ENCODE data around the gene FSTL5. TPM values are rescaled to one million over a fixed set of nuclear protein-coding genes. Genes with fewer than 3 reads are reported as not detected.

FSTL5 gene
- total and polyA plus RNA-seq, 10 of the 15 experiments (the other 5 are each of a cell fraction or from before 2014, with no cell fraction given), result 0.04 to 2.4 (median 0.08) TPM; not detected in 4

DNA sequence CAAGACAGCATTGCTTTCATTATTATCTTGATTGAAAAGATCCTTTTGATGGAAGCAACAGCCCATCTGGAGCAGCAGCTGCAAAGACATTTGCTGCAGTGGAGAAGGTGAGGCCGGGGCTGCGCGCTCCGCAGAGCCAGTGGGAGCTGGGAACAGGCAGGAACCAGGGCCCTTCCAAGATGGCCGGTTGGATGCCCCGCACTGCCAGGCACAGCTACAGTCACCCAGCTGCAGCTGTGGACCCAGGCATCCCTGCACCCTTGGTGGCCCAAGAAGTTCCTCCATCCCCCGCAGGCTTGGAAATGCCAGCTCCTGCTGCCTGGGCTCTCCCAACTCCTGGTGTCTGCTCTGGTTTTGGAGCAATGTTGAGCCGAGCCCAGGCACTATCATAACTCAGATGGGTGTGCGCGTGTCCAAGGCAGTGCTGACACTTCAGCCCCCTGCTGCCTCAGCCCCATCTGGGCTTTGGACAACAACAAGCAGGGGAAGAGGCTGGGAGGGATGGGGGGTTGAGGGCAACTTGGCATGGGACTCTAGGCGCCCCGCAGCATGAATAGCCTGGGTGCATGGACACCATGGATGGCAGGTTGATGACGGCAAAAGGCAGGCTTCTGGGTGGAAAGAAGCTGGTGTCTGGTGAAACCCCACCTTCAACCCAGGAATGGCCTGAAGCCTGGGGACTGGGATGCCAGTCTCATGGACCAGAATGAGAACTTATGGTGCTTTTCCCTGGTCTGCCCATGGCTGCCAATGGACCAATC lies 371.8 kb downstream of the FSTL5 start:
- POLR2A ChIA-PET, result no interaction called here
- no TSS peak for BruUV-seq (replicated peaks)
- Histone ChIP-seq H3K79me2 (ENCODE audit: control insufficient read depth, insufficient read depth, low read length) (no peaks in the 10 kb centered on the region), H4K20me1 (ENCODE audit: control insufficient read depth, insufficient read depth) (no peaks in the 10 kb centered on the region), H3K4me3 (no peak overlapping the region), H3K27me3 (replicated peaks in 1 of 2; ENCODE audit: control insufficient read depth in 2 of 2, insufficient read depth in 2 of 2, low read length in 1 of 2) (no peaks in the 10 kb centered on the region; a peak in 1 of 4 replicates), H3K4me1 (ENCODE audit: control insufficient read depth, insufficient read depth, low read length) (no peaks in the 10 kb centered on the region), H3K9me3 (replicated peaks; ENCODE audit: control insufficient read depth, insufficient read depth, low read length) (no peaks in the 10 kb centered on the region), H3K4me2 (ENCODE audit: control insufficient read depth, insufficient read depth) (no peak overlapping the region), H3K27ac (ENCODE audit: control insufficient read depth, insufficient read depth) (no peak overlapping the region), H3K9ac (ENCODE audit: control insufficient read depth, insufficient read depth, low read length) (no peak overlapping the region), H2AFZ (ENCODE audit: control insufficient read depth, low read depth, low read length) (no peak overlapping the region), H3K36me3 (ENCODE audit: control insufficient read depth in 2 of 2, insufficient read depth in 2 of 2, low read length in 1 of 2) (no peaks in the 10 kb centered on the region)
- no peak for FAIRE-seq
- intact Hi-C loops (cut with micrococcal nuclease; ENCODE audit: unreplicated experiment) (no loop called here), in situ Hi-C loops (cut with MboI) (no loop called here)
- SMC1A ChIA-PET (ENCODE audit: uncharacterized antibody, unreplicated experiment), result no interaction called here
- ATAC-seq, result no peak
- RAD21 ChIA-PET (ENCODE audit: unreplicated experiment), result no interaction called here
- TF ChIP-seq KAT2A (conservative IDR thresholded peaks at IDR 0.05; ENCODE audit: control insufficient read depth, low read depth, low read length), result no peak
- no peak for TF ChIP-seq HDGF (IDR thresholded peaks at IDR 0.05)
- TF ChIP-seq MTA3 (IDR thresholded peaks at IDR 0.05; ENCODE audit: borderline replicate concordance, low read length), result no peak
- TF ChIP-seq SMC3 (IDR thresholded peaks at IDR 0.05; ENCODE audit: borderline replicate concordance, low read length), result no peak
- TF ChIP-seq, protein P1, sequence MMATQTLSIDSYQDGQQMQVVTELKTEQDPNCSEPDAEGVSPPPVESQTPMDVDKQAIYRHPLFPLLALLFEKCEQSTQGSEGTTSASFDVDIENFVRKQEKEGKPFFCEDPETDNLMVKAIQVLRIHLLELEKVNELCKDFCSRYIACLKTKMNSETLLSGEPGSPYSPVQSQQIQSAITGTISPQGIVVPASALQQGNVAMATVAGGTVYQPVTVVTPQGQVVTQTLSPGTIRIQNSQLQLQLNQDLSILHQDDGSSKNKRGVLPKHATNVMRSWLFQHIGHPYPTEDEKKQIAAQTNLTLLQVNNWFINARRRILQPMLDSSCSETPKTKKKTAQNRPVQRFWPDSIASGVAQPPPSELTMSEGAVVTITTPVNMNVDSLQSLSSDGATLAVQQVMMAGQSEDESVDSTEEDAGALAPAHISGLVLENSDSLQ (IDR thresholded peaks at IDR 0.05), result no peak
- no peak for TF ChIP-seq TARDBP (IDR thresholded peaks at IDR 0.05; ENCODE audit: borderline replicate concordance)
- TF ChIP-seq TCF7 (IDR thresholded peaks at IDR 0.05; ENCODE audit: borderline replicate concordance), result no peak
- no peak for TF ChIP-seq NFXL1 (IDR thresholded peaks at IDR 0.05; ENCODE audit: borderline replicate concordance)
- TF ChIP-seq SPI1 (IDR thresholded peaks at IDR 0.05; ENCODE audit: borderline replicate concordance, insufficient read depth, low read depth, low read length), result no peak
- no peak for TF ChIP-seq NFYA (IDR thresholded peaks at IDR 0.05; ENCODE audit: borderline replicate concordance, low read depth, low read length)
- TF ChIP-seq, protein P2, sequence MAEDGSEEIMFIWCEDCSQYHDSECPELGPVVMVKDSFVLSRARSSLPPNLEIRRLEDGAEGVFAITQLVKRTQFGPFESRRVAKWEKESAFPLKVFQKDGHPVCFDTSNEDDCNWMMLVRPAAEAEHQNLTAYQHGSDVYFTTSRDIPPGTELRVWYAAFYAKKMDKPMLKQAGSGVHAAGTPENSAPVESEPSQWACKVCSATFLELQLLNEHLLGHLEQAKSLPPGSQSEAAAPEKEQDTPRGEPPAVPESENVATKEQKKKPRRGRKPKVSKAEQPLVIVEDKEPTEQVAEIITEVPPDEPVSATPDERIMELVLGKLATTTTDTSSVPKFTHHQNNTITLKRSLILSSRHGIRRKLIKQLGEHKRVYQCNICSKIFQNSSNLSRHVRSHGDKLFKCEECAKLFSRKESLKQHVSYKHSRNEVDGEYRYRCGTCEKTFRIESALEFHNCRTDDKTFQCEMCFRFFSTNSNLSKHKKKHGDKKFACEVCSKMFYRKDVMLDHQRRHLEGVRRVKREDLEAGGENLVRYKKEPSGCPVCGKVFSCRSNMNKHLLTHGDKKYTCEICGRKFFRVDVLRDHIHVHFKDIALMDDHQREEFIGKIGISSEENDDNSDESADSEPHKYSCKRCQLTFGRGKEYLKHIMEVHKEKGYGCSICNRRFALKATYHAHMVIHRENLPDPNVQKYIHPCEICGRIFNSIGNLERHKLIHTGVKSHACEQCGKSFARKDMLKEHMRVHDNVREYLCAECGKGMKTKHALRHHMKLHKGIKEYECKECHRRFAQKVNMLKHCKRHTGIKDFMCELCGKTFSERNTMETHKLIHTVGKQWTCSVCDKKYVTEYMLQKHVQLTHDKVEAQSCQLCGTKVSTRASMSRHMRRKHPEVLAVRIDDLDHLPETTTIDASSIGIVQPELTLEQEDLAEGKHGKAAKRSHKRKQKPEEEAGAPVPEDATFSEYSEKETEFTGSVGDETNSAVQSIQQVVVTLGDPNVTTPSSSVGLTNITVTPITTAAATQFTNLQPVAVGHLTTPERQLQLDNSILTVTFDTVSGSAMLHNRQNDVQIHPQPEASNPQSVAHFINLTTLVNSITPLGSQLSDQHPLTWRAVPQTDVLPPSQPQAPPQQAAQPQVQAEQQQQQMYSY (CRISPR knock-in tag; IDR thresholded peaks at IDR 0.05), result no peak
- TF ChIP-seq SIN3A (IDR thresholded peaks at IDR 0.05; ENCODE audit: low read depth, low read length), result no peak
- TF ChIP-seq, protein P3, sequence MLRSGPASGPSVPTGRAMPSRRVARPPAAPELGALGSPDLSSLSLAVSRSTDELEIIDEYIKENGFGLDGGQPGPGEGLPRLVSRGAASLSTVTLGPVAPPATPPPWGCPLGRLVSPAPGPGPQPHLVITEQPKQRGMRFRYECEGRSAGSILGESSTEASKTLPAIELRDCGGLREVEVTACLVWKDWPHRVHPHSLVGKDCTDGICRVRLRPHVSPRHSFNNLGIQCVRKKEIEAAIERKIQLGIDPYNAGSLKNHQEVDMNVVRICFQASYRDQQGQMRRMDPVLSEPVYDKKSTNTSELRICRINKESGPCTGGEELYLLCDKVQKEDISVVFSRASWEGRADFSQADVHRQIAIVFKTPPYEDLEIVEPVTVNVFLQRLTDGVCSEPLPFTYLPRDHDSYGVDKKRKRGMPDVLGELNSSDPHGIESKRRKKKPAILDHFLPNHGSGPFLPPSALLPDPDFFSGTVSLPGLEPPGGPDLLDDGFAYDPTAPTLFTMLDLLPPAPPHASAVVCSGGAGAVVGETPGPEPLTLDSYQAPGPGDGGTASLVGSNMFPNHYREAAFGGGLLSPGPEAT (IDR thresholded peaks at IDR 0.05; ENCODE audit: low read depth), result no peak
- no peak for TF ChIP-seq STAT1 (conservative IDR thresholded peaks at IDR 0.05)
- TF ChIP-seq, protein P4, sequence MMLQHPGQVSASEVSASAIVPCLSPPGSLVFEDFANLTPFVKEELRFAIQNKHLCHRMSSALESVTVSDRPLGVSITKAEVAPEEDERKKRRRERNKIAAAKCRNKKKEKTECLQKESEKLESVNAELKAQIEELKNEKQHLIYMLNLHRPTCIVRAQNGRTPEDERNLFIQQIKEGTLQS (IDR thresholded peaks at IDR 0.05; ENCODE audit: borderline replicate concordance, extremely low read depth, low read depth, low read length), result no peak
- WGBS (ENCODE audit: insufficient coverage, insufficient replicate concordance, low lambda C conversion rate, missing lambda C conversion rate), result 60% methylated on average over 13 of the region's 13 CpGs
- DNase-seq (ENCODE audit: low read depth, low spot score), result no peak
- CTCF ChIA-PET, result no interaction called here

All from GM12878 (cell line).